Left ventricle myocardium inferior (tissue), 1 donor: ENCODE results near the gene PTTG1IP. TPM values are rescaled to one million over a fixed set of nuclear protein-coding genes. Genes with fewer than 3 reads are reported as not detected.

Experiments used
- DNase-seq: peaks from one replicate; pipeline ENCODE4 v3.0.0-alpha.2; 2020
- H3K27ac ChIP-seq: fragments of 200-600 bp; replicated peaks from 2 replicates; pipeline ENCODE4 v1.8.0; 2021
- H3K27me3 ChIP-seq: fragments of 200-600 bp; 2 replicates; pipeline ENCODE4 v1.8.0; 2021; ENCODE audit warnings: low read depth
- H3K36me3 ChIP-seq: fragments of 200-600 bp; 2 replicates; pipeline ENCODE4 v1.8.0; 2021
- H3K4me1 ChIP-seq: fragments of 200-600 bp; 2 replicates; pipeline ENCODE4 v1.8.0; 2021
- H3K4me3 ChIP-seq: fragments of 200-600 bp; 2 replicates; pipeline ENCODE4 v1.8.0; 2021; ENCODE audit warnings: mild to moderate bottlenecking, moderate library complexity
- H3K9me3 ChIP-seq: fragments of 200-600 bp; replicated peaks from 2 replicates; pipeline ENCODE4 v1.8.0; 2021
- intact Hi-C: fragments of 100-400 bp; cut with micrococcal nuclease; formaldehyde crosslinking; loops from one replicate; pipeline ENCODE4 v1.11.0; 2022
- total RNA-seq: library from RNA; stranded (reverse); fragmentation: NEBNext Ultra II Directional; extraction: Animal tissue kit (Norgen Biotek cat#: 25700); gene quantifications from one replicate; pipeline ENCODE4 v1.2.1, GENCODE V29; 2021
- TF ChIP-seq, protein P1 (sequence below): fragments of 200-600 bp; IDR thresholded peaks from 2 replicates; pipeline ENCODE4 v1.8.0; 2021; ENCODE audit warnings: antibody characterized with exemption, mild to moderate bottlenecking, borderline replicate concordance
- donor health status: DM: no; HTN: yes; CAD: no; lungs with severe emphysema.

PTTG1IP gene
- total RNA-seq, 1 donor from 2014 or later: 171 TPM

DNA sequence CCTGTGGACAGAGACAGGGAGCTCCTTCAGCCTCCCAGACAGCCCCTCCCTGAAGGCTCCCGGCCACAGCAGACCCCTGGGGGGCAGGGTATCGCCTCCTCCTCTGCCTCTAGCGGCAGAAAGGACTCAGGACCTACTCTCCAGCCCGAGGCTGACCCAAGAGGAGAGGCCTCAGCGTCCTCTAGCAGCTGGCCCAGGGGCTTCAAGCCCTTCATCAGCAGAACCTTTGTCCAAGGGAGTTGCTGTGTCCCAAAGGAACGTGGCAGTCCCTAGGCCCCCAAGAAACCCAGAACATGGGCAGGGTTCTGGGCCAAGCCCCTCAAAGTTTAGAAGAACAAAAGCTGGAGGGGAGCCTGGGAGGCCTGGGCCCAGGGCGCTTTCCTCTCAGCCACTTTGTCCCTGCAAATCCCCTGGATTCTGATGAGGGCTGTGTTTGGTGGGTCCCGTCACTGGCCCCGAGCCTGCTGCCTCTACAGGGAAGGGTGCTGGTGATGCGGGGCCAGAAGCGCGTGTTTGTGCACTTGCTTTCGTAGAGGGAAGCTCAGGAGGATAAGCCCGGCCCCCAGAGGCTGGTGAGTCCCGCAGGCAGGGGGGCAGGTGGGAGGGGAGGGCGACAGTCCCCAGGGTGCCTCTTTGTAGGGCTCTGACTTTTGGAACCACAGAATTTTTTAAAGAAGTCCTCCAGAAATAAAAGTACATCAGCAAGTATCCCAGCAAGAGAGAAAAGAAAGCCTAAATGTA is 33.9 kb upstream of the PTTG1IP start:
- peaks cover 24% of the 10 kb centered on the region for H3K4me1 ChIP-seq

DNA sequence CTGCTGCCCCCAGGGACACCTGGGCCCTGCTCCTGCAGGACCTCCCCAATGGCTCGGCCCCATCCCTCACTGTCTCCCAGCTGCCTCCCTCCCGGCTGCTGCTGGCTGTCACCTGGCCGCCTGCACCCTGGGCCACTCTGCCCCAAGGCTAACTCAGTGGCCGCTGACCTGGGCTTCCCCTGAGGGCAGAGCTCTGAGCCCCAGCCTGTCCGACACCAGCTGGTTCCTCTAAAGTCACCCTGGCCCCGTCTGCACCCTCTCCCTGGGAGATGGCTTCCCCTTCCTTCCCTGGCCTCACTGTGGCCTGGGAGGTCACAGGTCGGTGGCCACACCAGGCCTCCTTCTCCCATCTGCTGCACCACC is 32.2 kb upstream of the PTTG1IP start:
- Histone ChIP-seq H3K4me1 (peaks cover 11% of the 10 kb centered on the region), H3K9me3 (no peaks in the 10 kb centered on the region), H3K27me3 (peaks cover 9% of the 10 kb centered on the region), H3K27ac (no peak overlapping the region), H3K36me3 (no peaks in the 10 kb centered on the region), H3K4me3 (no peak overlapping the region)
- TF ChIP-seq, protein P1, sequence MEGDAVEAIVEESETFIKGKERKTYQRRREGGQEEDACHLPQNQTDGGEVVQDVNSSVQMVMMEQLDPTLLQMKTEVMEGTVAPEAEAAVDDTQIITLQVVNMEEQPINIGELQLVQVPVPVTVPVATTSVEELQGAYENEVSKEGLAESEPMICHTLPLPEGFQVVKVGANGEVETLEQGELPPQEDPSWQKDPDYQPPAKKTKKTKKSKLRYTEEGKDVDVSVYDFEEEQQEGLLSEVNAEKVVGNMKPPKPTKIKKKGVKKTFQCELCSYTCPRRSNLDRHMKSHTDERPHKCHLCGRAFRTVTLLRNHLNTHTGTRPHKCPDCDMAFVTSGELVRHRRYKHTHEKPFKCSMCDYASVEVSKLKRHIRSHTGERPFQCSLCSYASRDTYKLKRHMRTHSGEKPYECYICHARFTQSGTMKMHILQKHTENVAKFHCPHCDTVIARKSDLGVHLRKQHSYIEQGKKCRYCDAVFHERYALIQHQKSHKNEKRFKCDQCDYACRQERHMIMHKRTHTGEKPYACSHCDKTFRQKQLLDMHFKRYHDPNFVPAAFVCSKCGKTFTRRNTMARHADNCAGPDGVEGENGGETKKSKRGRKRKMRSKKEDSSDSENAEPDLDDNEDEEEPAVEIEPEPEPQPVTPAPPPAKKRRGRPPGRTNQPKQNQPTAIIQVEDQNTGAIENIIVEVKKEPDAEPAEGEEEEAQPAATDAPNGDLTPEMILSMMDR: no peak
- no peak for DNase-seq
- intact Hi-C loops: no loop called here

More for the DNA sequence above, 33.9 kb upstream of the PTTG1IP start:
- no peaks in the 10 kb centered on the region for H3K36me3 ChIP-seq
- H3K27me3 ChIP-seq: peaks cover 9% of the 10 kb centered on the region
- TF ChIP-seq, protein P1: no peak
- no peak for DNase-seq
- no peak overlapping the region for H3K4me3 ChIP-seq
- H3K27ac ChIP-seq: no peak overlapping the region
- no peaks in the 10 kb centered on the region for H3K9me3 ChIP-seq
- intact Hi-C loops: no loop called here

DNA sequence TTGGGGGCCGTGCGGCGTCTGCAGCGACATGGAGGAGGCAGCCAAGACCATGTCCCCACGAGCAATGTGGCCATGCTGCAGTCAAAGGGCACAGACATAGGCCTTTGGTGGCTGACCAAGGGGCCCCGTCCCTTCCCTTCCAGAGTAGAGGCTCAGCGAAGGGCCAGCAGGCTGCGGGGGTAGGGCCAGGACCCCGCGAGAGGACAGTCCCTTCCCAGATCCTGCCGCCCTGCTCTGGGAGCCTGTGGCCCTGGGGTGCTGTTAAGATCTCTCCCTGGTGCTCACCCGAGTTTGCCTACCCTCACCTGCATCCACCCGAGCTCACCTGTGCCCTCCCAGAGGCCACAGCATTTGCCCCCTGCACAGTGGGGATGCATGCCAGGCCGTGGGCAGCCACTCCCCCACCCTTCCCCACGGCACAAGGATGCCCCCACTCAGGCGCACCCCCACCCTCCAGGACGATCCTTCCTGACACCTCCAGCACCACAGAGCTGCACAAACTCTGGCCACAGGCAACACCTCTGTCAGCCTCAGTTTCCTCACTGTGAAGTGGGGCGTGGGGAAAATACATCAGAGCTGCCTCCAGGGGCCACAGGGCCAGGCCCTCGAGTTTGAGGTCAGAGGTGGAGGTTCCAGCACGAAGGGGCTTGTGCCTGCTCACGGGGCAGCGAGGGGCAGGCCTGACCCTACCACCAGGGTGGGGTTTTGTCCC is 31.7 kb upstream of the PTTG1IP start:
- Histone ChIP-seq H3K36me3 (no peaks in the 10 kb centered on the region), H3K4me3 (no peak overlapping the region), H3K27ac (no peak overlapping the region), H3K4me1 (peaks cover 5% of the 10 kb centered on the region), H3K27me3 (peaks cover 9% of the 10 kb centered on the region), H3K9me3 (no peaks in the 10 kb centered on the region)
- TF ChIP-seq, protein P1: no peak
- DNase-seq: no peak
- intact Hi-C loops: no loop called here

DNA sequence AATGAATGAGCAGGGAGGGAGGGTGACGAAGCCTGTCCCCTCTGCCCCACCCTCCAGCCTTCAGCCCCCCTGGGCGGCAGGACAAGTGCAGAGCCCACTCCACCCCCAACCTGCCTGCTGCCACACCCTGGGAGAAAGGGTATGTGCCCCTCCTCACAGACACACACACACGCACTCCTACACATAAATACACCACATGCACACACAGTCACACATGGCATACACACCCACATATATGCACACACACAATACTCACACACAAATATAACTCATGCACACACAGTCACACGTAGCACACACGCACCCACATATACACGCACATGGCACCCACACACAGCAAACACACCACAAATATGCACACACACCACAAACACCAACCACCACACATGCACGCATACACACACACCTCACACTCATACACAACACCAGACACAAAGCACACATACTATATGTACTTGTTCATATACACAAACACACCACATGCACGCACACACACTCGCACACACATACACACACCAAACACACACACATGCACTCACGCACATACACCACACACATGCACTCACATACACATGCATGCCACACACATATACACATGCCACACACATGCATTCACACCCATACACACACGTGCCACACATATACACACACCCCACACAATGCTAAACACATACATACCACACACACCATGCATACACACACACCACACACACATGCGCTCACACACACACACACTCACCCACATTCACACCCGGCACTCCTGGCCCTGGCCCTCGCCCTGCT is 30.8 kb upstream of the PTTG1IP start:
- Histone ChIP-seq H3K4me3 (no peak overlapping the region), H3K9me3 (no peaks in the 10 kb centered on the region), H3K4me1 (no peaks in the 10 kb centered on the region), H3K27me3 (peaks cover 15% of the 10 kb centered on the region), H3K36me3 (no peaks in the 10 kb centered on the region), H3K27ac (no peak overlapping the region)
- DNase-seq: no peak
- TF ChIP-seq, protein P1: no peak
- intact Hi-C loops: no loop called here

DNA sequence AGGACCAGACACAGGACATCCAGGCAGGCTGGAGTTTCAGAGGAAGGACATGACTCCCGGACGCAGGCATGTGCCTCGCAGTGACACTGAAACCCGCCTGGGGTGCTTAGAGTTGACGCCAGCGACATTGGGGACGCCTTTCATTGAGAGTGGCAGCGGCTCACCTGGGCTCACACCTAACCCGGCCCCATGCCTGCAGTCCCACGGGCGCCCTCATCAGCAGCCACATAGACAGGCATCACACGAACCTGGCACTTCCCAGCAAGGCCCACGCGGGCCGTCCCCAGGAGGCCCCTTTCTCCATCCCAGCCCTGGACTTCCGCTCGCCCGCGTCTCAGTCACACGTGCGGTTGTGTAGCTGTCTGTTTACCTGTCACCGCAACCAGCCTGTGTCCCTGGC is 30.2 kb upstream of the PTTG1IP start:
- Histone ChIP-seq H3K9me3 (no peaks in the 10 kb centered on the region), H3K27me3 (peaks cover 19% of the 10 kb centered on the region), H3K4me3 (no peak overlapping the region), H3K36me3 (no peaks in the 10 kb centered on the region), H3K4me1 (no peaks in the 10 kb centered on the region), H3K27ac (no peak overlapping the region)
- peak; percentile 8 for DNase-seq
- TF ChIP-seq, protein P1: no peak
- intact Hi-C loops: no loop called here
